Tibial artery (tissue), 4 donors: ENCODE data around the gene NR2F2.

Experiments
- DNase-seq, 2 donors: peaks; one replicate each; pipeline ENCODE4 v3.0.0-alpha.2; 2019
- H3K27ac ChIP-seq, 2 donors: fragments of 200-600 bp; sonication (generic) in 1 of 2; 1 replicate in 1 of 2; 2 replicates in 1 of 2; pipeline ENCODE4 v1.5.1; 2018 to 2019; ENCODE audit warnings: mild to moderate bottlenecking in 1 of 2
- H3K27me3 ChIP-seq, 2 donors: fragments of 200-600 bp; sonication (generic) in 1 of 2; one replicate each; pipeline versions ENCODE4 v1.5.1 to v1.6.0; 2016 to 2019
- H3K36me3 ChIP-seq, 3 donors: fragments of 200-600 bp; sonication (generic) in 2 of 3; one replicate each; pipeline ENCODE4 v1.5.1; 2016 to 2019; ENCODE audit warnings: mild to moderate bottlenecking in 2 of 3
- H3K4me1 ChIP-seq, 4 donors: fragments of 200-600 bp; sonication (generic) in 2 of 4; 1 replicate in 3 of 4; 2 replicates in 1 of 4; pipeline ENCODE4 v1.5.1; 2016 to 2019
- H3K4me3 ChIP-seq, 2 donors: fragments of 200-600 bp; sonication (generic) in 1 of 2; 1 replicate in 1 of 2; 2 replicates in 1 of 2; pipeline ENCODE4 v1.5.1; 2018 to 2019; ENCODE audit warnings: mild to moderate bottlenecking in 2 of 2
- H3K9me3 ChIP-seq, 3 donors: fragments of 200-600 bp; sonication (generic) in 1 of 3; one replicate each; pipeline ENCODE4 v1.5.1; 2016 to 2019
- CTCF ChIP-seq, 2 experiments: fragments of 200-600 bp in 1 of 2; fragments of 450-650 bp in 1 of 2; IDR thresholded peaks; one replicate each; pipeline ENCODE4 v1.5.1; 2017 to 2019; ENCODE audit warnings: antibody characterized with exemption in 2 of 2, mild to moderate bottlenecking in 1 of 2, moderate library complexity in 1 of 2
- intact Hi-C: fragments of 100-400 bp; cut with DNase I; formaldehyde crosslinking; loops from one replicate; pipeline ENCODE4 v1.15.0; 2023; ENCODE audit warnings: low total_unique reads

Gene NR2F2

DNA sequence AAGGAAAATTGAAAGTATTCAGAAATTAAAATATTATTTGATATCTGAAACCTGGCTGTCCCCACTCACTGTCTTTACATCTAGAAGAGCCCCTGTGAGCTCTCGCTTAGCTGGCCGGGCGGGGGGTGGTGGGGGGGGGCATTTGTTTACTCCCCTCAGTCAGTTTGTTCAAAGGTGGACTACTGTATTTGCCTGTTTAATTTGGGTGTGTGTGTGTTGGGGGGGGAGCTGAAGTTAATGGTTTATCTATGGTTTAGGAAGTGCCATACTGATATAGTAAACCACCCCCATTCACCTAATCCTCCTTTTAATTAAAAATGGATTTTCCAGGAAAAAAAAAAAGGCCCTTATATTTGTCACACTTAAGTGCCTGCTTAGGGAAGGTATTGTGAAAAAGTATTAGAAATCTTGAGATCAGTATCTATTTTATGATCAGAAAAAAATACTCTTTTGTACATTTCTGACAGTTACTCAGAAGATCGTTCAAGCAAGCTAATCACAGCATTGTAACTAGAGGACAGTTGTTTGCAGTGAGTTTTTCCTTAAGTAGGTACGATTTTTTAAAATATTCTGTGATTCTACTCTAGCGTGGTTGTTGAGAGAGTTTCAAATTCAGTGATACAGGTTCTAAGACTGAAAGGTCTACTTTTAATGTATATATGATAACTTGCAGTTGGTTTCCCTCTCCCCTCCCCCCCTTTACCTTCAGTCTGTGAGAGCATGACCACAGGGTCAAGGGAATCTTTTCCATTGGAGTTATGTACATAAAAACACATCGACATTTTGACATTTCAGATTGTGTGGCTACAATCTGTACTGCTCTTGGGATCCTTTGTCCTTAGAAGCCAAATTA lies 8.5 kb downstream of the NR2F2 start:
- TF ChIP-seq CTCF (IDR thresholded peaks at IDR 0.05) = no peak
- H3K27me3 ChIP-seq = no peaks in the 10 kb centered on the region
- peaks cover 32 to 50% (median 33%) of the 10 kb centered on the region in 3 donors for H3K36me3 ChIP-seq
- intact Hi-C loops = loop anchor here (10.0 kb wide), 2 partner anchors 1164 to 1494 kb away; no protein-coding TSS in a partner anchor
- peak overlapping the region; percentile 92 to 97 for H3K4me3 ChIP-seq
- H3K4me1 ChIP-seq = peaks cover 0 to 16% (median 9%) of the 10 kb centered on the region in 4 donors
- no peaks in the 10 kb centered on the region for H3K9me3 ChIP-seq
- no peak for DNase-seq
- H3K27ac ChIP-seq = peak overlapping the region; percentile 97 to 99

DNA sequence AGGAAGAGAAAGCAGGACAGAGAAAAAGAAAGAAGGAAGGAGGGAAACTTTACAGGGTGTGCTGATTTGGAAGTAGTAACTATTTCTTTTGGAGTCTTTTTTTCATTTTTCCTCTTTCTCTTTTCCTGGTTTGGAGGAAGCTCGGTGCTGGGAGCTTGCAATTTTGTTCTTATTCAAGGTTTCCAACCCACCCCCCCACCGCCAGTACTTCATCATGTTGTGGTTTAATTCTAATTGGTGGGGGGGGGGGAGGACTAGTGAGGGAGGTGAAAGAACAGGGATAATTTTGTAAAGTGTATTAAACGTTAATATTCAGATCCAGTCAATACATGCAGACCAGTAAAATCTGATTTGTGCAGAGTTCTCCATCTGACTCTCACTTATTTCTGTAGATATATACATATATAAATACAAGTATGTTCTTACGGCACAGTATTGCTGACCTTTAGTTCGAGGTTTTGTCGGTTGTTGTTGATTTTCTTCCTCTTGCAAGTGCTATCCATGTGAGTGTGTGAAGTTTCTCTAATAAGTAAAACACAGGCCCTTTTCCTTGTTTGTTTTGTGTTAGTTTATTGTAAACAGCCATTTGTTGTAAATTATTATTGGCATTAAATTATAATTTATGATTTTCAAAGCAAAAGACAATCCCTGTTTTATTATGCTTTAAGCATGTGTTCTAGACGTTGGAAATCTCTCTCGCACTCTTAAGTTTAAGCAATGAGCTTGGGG lies 9.3 kb downstream of the NR2F2 start:
- no peak for DNase-seq
- Histone ChIP-seq H3K4me1 (peaks cover 0 to 24% (median 13%) of the 10 kb centered on the region in 4 donors), H3K27ac (peak overlapping the region; percentile 97 to 99), H3K4me3 (peak overlapping the region; percentile 92 to 97), H3K27me3 (no peaks in the 10 kb centered on the region), H3K9me3 (no peaks in the 10 kb centered on the region), H3K36me3 (peaks cover 25 to 42% (median 31%) of the 10 kb centered on the region in 3 donors)
- intact Hi-C loops = loop anchor here (10.0 kb wide), 3 partner anchors 1165 to 1495 kb away; no protein-coding TSS in a partner anchor
- no peak for TF ChIP-seq CTCF (IDR thresholded peaks at IDR 0.05)

GRCh38 chr15:96340348-96340597 lies 9.8 kb downstream of the NR2F2 start:
- H3K27me3 ChIP-seq = no peaks in the 10 kb centered on the region
- H3K27ac ChIP-seq = peak overlapping the region; percentile 97 to 99
- peaks cover 0 to 29% (median 15%) of the 10 kb centered on the region in 4 donors for H3K4me1 ChIP-seq
- peaks cover 20 to 37% (median 26%) of the 10 kb centered on the region in 3 donors for H3K36me3 ChIP-seq
- H3K4me3 ChIP-seq = peak overlapping the region; percentile 92 to 97
- DNase-seq = no peak
- intact Hi-C loops = loop anchor here (10.0 kb wide), 1 partner anchor 1315 kb away; no protein-coding TSS in a partner anchor
- H3K9me3 ChIP-seq = no peaks in the 10 kb centered on the region
- no peak for TF ChIP-seq CTCF (IDR thresholded peaks at IDR 0.05)

- Histone ChIP-seq H3K4me3 (peak overlapping the region; percentile 92 to 97), H3K27ac (peak overlapping the region; percentile 97 to 99), H3K4me1 (peaks cover 0 to 30% (median 15%) of the 10 kb centered on the region in 4 donors), H3K27me3 (no peaks in the 10 kb centered on the region), H3K36me3 (peaks cover 14 to 31% (median 20%) of the 10 kb centered on the region in 3 donors), H3K9me3 (no peaks in the 10 kb centered on the region)
- peak; percentile 43 to 73 for DNase-seq
- no peak for TF ChIP-seq CTCF (IDR thresholded peaks at IDR 0.05)
- intact Hi-C loops = loop anchor here (10.0 kb wide), 1 partner anchor 1316 kb away; no protein-coding TSS in a partner anchor
These were observed 10.4 kb downstream of the NR2F2 start for GRCh38 chr15:96340598-96341512.
